Trophoblast cell (in vitro differentiated cells and primary cell): ENCODE results near the gene ARHGAP10.

Source experiments
- DNase-seq, 2 donors: peaks; one replicate each; pipeline ENCODE4 v3.0.0-alpha.2; 2016
- H2AFZ ChIP-seq: 2 replicates; pipeline ENCODE4 v1.6.1; 2013; ENCODE audit warnings: low read length, moderate library complexity, mild to moderate bottlenecking; ENCODE audit not compliant: insufficient read depth, poor library complexity
- H2AK5ac ChIP-seq: 2 replicates; pipeline ENCODE4 v1.6.1; 2013; ENCODE audit warnings: mild to moderate bottlenecking, low read length
- H2BK120ac ChIP-seq: 2 replicates; pipeline ENCODE4 v1.6.1; 2013; ENCODE audit warnings: low read length, mild to moderate bottlenecking, moderate library complexity; ENCODE audit not compliant: insufficient read depth, poor library complexity
- H2BK12ac ChIP-seq: 2 replicates; pipeline ENCODE4 v1.6.1; 2013; ENCODE audit warnings: mild to moderate bottlenecking, low read length, moderate library complexity
- H2BK5ac ChIP-seq: 2 replicates; pipeline ENCODE4 v1.6.1; 2013; ENCODE audit warnings: low read length, low read depth, moderate library complexity, mild to moderate bottlenecking; ENCODE audit not compliant: poor library complexity
- H3K14ac ChIP-seq: 2 replicates; pipeline ENCODE4 v1.6.1; 2013; ENCODE audit warnings: mild to moderate bottlenecking, low read length
- H3K18ac ChIP-seq: 2 replicates; pipeline ENCODE4 v1.6.1; 2013; ENCODE audit warnings: mild to moderate bottlenecking, low read length
- H3K23ac ChIP-seq: 2 replicates; pipeline ENCODE4 v1.6.1; 2013; ENCODE audit warnings: low read length
- H3K27ac ChIP-seq: 2 replicates; pipeline ENCODE4 v1.5.1; 2013; ENCODE audit warnings: low read depth, mild to moderate bottlenecking, inconsistent platforms, low read length, moderate library complexity
- H3K27me3 ChIP-seq: 2 replicates; pipeline ENCODE4 v1.6.1; 2013; ENCODE audit warnings: inconsistent platforms, mild to moderate bottlenecking, low read length, moderate library complexity; ENCODE audit not compliant: insufficient read depth
- H3K36me3 ChIP-seq, 2 experiments: 1 replicate in 1 of 2; 2 replicates in 1 of 2; pipeline ENCODE4 v1.6.1; 2013; ENCODE audit warnings: low read length in 2 of 2, mild to moderate bottlenecking in 2 of 2, moderate library complexity in 1 of 2; ENCODE audit not compliant: insufficient read depth in 2 of 2, control insufficient read depth in 1 of 2
- H3K4ac ChIP-seq: 2 replicates; pipeline ENCODE4 v1.6.1; 2013; ENCODE audit warnings: low read depth, mild to moderate bottlenecking, low read length, moderate library complexity
- H3K4me1 ChIP-seq, 2 experiments: 1 replicate in 1 of 2; 2 replicates in 1 of 2; pipeline ENCODE4 v1.6.1; 2013; ENCODE audit warnings: low read length in 2 of 2, mild to moderate bottlenecking in 2 of 2, moderate library complexity in 1 of 2; ENCODE audit not compliant: insufficient read depth in 2 of 2, control insufficient read depth in 1 of 2
- H3K4me2 ChIP-seq: 2 replicates; pipeline ENCODE4 v1.6.1; 2013; ENCODE audit warnings: inconsistent platforms, mild to moderate bottlenecking, low read length, moderate library complexity
- H3K4me3 ChIP-seq: 2 replicates; pipeline ENCODE4 v1.5.1; 2013; ENCODE audit warnings: mild to moderate bottlenecking, low read depth, low read length, inconsistent platforms
- H3K79me1 ChIP-seq: one replicate; pipeline ENCODE4 v1.6.1; 2013; ENCODE audit warnings: low read length
- H3K79me2 ChIP-seq: 2 replicates; pipeline ENCODE4 v1.6.1; 2013; ENCODE audit warnings: low read length, mild to moderate bottlenecking; ENCODE audit not compliant: control insufficient read depth, insufficient read depth, poor library complexity
- H3K9ac ChIP-seq: 2 replicates; pipeline ENCODE4 v1.6.1; 2013; ENCODE audit warnings: mild to moderate bottlenecking, low read length
- H3K9me3 ChIP-seq: 2 replicates; pipeline ENCODE4 v1.6.1; 2013; ENCODE audit warnings: low read depth, mild to moderate bottlenecking, control low read depth, inconsistent platforms, low read length; ENCODE audit not compliant: insufficient read depth
- H4K12ac ChIP-seq: 2 replicates; pipeline ENCODE4 v1.6.1; 2013; ENCODE audit warnings: low read depth, mild to moderate bottlenecking, low read length, moderate library complexity
- H4K8ac ChIP-seq: 2 replicates; pipeline ENCODE4 v1.6.1; 2013; ENCODE audit warnings: low read depth, mild to moderate bottlenecking, low read length, moderate library complexity
- H4K91ac ChIP-seq: one replicate; pipeline ENCODE4 v1.6.1; 2013; ENCODE audit warnings: low read depth, mild to moderate bottlenecking, low read length, moderate library complexity
- WGBS: extraction: QIAGEN DNeasy Blood & Tissue Kit; methylation state at CpG from one replicate; pipeline ENCODE4 v1.1.7; 2013; ENCODE audit warnings: missing lambda C conversion rate; ENCODE audit not compliant: insufficient read length, insufficient coverage; ENCODE audit errors: extremely low coverage; 5-methylcytosine and 5-hydroxymethylcytosine counted together

The ARHGAP10 gene

DNA sequence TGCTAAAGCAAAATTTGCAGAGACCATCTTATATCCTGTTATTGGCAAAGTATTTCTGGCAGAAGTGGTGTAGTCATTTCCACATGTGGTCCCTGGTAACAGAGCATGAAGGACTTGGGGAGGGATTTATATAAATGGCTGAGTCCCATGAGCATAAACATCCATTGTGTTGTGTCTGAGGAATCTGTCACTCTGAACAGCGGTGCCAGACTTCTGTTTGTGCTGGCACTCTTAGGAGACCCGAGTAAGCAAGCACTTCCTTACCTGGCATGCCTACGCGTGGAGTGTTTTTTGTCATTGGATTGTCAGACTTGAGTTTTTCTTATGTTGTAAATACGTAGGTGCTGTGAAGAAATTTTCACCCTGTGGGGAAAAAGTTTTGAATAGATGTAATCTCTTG lies 285.9 kb downstream of the ARHGAP10 start:
- peaks cover 0 to 4% of the 10 kb centered on the region in 2 experiments for H3K4me1 ChIP-seq
- H2BK12ac ChIP-seq: no peak overlapping the region
- no peak overlapping the region for H2AK5ac ChIP-seq
- no peaks in the 10 kb centered on the region for H3K27me3 ChIP-seq
- no peak overlapping the region for H3K9ac ChIP-seq
- no peaks in the 10 kb centered on the region for H3K9me3 ChIP-seq
- H3K79me2 ChIP-seq: peaks cover 3% of the 10 kb centered on the region
- H3K14ac ChIP-seq: no peak overlapping the region
- no peak overlapping the region for H2BK120ac ChIP-seq
- H4K12ac ChIP-seq: no peak overlapping the region
- H2AFZ ChIP-seq: no peak overlapping the region
- H3K23ac ChIP-seq: no peak overlapping the region
- H3K4ac ChIP-seq: no peak overlapping the region
- H3K18ac ChIP-seq: no peak overlapping the region
- no peak overlapping the region for H4K91ac ChIP-seq
- no peaks in the 10 kb centered on the region for H3K36me3 ChIP-seq
- no peak overlapping the region for H3K4me2 ChIP-seq
- DNase-seq: peak in 1 of 2 donors; percentile 15
- WGBS: no CpG with 5 or more reads among the region's 5 CpGs
- H3K27ac ChIP-seq: no peak overlapping the region
- H4K8ac ChIP-seq: no peak overlapping the region
- no peak overlapping the region for H3K4me3 ChIP-seq
- H2BK5ac ChIP-seq: no peak overlapping the region
- H3K79me1 ChIP-seq: no peaks in the 10 kb centered on the region

DNA sequence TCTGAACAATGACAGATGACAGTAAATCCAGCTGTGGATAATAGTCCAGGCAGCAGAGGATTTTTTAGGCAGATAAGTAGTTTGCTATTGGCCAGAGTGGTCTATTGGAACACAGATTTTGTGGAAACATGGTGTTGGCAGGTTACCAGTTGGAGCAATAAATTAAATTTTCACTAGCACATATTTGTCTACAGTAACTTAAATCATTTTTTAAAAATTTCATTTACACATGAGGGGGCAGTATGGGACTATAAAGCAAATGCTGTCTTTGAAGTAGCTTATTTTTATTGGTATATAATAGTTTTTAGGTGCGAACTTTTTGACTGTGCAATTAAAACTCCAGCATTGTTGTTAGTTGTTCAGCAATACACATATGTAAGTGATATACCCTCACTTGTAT lies 289.8 kb downstream of the ARHGAP10 start:
- no peak overlapping the region for H3K23ac ChIP-seq
- H2BK5ac ChIP-seq: no peak overlapping the region
- H3K4ac ChIP-seq: no peak overlapping the region
- H2AFZ ChIP-seq: no peak overlapping the region
- H3K9me3 ChIP-seq: no peaks in the 10 kb centered on the region
- no CpG with 5 or more reads among the region's 1 CpG for WGBS
- H4K8ac ChIP-seq: no peak overlapping the region
- no peak overlapping the region for H4K91ac ChIP-seq
- H2BK12ac ChIP-seq: no peak overlapping the region
- H4K12ac ChIP-seq: no peak overlapping the region
- H2BK120ac ChIP-seq: no peak overlapping the region
- no peak overlapping the region for H3K9ac ChIP-seq
- no peak overlapping the region for H3K27ac ChIP-seq
- no peak overlapping the region for H3K14ac ChIP-seq
- H3K4me1 ChIP-seq: peaks cover 0 to 2% of the 10 kb centered on the region in 2 experiments
- H3K36me3 ChIP-seq: peaks cover 3 to 8% of the 10 kb centered on the region in 2 experiments
- H3K79me2 ChIP-seq: no peaks in the 10 kb centered on the region
- no peak overlapping the region for H3K4me2 ChIP-seq
- H3K18ac ChIP-seq: no peak overlapping the region
- no peak overlapping the region for H3K4me3 ChIP-seq
- no peak overlapping the region for H2AK5ac ChIP-seq
- no peaks in the 10 kb centered on the region for H3K27me3 ChIP-seq
- no peak for DNase-seq
- H3K79me1 ChIP-seq: no peaks in the 10 kb centered on the region

DNA sequence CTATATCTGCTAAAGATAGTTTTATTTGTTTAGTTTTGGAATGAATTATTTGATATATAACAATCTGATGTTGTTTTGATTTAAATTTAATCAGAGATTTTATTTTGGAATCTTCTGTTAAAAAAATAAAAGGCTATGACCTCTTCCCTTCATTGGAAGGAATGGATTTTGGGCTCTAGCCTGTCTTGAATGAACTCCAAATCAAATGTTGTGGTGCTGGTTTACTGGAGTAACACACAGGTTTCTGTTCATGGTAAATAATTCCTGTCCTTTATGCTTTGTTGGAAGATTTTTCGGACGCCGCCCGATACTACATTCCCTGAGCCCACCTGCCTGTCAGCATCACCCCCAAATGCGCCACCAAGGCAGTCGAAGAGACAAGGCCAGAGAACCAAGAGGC lies 291.1 kb downstream of the ARHGAP10 start:
- H3K4me3 ChIP-seq: no peak overlapping the region

DNA sequence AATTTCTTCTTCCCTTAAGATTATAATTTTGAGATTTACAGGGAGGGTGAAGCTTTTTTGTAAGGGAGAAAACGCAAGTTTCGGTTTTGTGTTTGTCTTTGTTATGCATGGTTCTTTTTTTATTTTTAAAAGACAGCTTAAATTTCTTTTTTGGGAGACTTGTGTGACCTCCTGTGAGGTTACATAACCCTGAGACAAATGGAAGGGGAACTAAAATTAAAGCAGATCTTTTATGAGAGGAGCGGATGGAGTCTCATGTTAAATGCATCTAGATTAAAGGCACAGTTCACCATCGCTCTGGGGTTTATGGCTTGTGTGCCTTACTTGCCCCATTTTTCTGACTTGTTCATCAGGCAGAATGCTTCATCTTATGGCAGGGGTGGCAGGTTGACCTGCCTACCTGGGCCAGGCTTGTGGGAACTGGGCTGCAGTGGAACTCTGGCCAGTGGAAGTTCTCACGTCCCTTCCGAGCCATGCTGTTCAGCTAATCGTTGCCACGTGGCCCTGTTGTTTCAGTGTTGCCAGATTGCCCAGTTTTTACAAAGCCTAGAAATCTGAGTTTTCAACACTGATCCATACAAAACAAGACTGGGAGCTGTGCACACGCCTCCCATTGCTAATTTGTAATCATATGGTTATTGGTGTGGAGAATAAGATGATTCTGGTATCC lies 291.8 kb downstream of the ARHGAP10 start:
- no peak overlapping the region for H4K8ac ChIP-seq
- no peak overlapping the region for H3K4ac ChIP-seq
- no peaks in the 10 kb centered on the region for H3K79me2 ChIP-seq
- no peak overlapping the region for H4K12ac ChIP-seq
- no peaks in the 10 kb centered on the region for H3K79me1 ChIP-seq
- no peak overlapping the region for H2BK5ac ChIP-seq
- H2AK5ac ChIP-seq: no peak overlapping the region
- no CpG with 5 or more reads among the region's 9 CpGs for WGBS
- H2BK120ac ChIP-seq: no peak overlapping the region
- no peaks in the 10 kb centered on the region for H3K27me3 ChIP-seq
- no peak overlapping the region for H2AFZ ChIP-seq
- H3K36me3 ChIP-seq: peaks cover 3 to 8% of the 10 kb centered on the region in 2 experiments
- no peaks in the 10 kb centered on the region for H3K4me1 ChIP-seq
- H3K23ac ChIP-seq: peak overlapping the region; percentile 82
- H4K91ac ChIP-seq: no peak overlapping the region
- no peak overlapping the region for H2BK12ac ChIP-seq
- DNase-seq: no peak
- peak overlapping the region; percentile 22 for H3K18ac ChIP-seq
- H3K9me3 ChIP-seq: no peaks in the 10 kb centered on the region
- no peak overlapping the region for H3K4me2 ChIP-seq
- no peak overlapping the region for H3K14ac ChIP-seq
- H3K27ac ChIP-seq: no peak overlapping the region
- H3K4me3 ChIP-seq: no peak overlapping the region
- H3K9ac ChIP-seq: no peak overlapping the region

More for the DNA sequence above, 291.1 kb downstream of the ARHGAP10 start:
- no peak overlapping the region for H4K12ac ChIP-seq
- no peaks in the 10 kb centered on the region for H3K79me2 ChIP-seq
- H2AK5ac ChIP-seq: no peak overlapping the region
- no peaks in the 10 kb centered on the region for H3K79me1 ChIP-seq
- no peaks in the 10 kb centered on the region for H3K4me1 ChIP-seq
- no peak overlapping the region for H2BK5ac ChIP-seq
- no peak overlapping the region for H3K18ac ChIP-seq
- no peak overlapping the region for H3K23ac ChIP-seq
- no peak overlapping the region for H4K91ac ChIP-seq
- H4K8ac ChIP-seq: no peak overlapping the region
- peaks cover 3 to 8% of the 10 kb centered on the region in 2 experiments for H3K36me3 ChIP-seq
- no peak overlapping the region for H3K9ac ChIP-seq
- H3K27me3 ChIP-seq: no peaks in the 10 kb centered on the region
- H3K14ac ChIP-seq: no peak overlapping the region
- no peak overlapping the region for H2BK120ac ChIP-seq
- no peak for DNase-seq
- H3K4me2 ChIP-seq: no peak overlapping the region
- no peak overlapping the region for H3K27ac ChIP-seq
- no peak overlapping the region for H3K4ac ChIP-seq
- WGBS: no CpG with 5 or more reads among the region's 6 CpGs
- H2BK12ac ChIP-seq: no peak overlapping the region
- no peaks in the 10 kb centered on the region for H3K9me3 ChIP-seq
- no peak overlapping the region for H2AFZ ChIP-seq
